G401.6 (cell line): Measurements from ENCODE around the gene TBPL2.
"Not testable (repeated sequence)": the region's sequence is repeated elsewhere in the genome, so short reads cannot be mapped to it uniquely, and the experiment has no call there.

ENCODE experiments used
- FAIRE-seq: peaks from 2 replicates; lab custom pipeline; 2012; peaks lifted over from hg19 to GRCh38; lab: Jason Lieb, UNC

Gene TBPL2

DNA sequence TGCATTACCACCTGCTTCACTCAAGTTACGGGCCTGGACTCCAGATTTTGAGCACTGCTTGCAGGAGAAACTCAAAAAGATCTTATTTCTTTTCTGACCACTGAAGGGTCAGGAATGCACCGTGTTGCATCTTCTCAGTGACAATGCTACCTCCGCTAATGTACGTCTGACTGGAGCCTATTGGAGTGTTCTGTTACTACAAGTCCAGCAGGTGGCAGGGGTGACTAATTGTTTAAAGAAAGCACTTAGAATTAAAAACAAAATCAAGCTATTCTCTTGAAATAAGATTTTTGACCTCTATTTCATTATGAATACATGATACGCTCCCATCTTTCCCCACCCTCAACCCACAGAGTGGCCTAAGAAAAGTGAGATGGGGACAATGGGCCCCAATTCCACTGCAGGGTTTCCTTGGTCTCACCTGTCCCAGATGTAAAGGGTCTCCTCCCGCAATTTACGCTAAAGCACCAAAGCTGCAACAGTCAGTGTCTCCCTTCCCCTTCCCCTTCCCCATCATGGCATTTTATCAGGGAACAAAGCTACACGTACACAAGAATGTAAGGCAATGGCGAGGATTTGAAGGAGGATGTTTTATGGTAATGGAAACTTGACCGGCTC lies 2.2 kb downstream of the TBPL2 start:
- peak; percentile 67 for FAIRE-seq

DNA sequence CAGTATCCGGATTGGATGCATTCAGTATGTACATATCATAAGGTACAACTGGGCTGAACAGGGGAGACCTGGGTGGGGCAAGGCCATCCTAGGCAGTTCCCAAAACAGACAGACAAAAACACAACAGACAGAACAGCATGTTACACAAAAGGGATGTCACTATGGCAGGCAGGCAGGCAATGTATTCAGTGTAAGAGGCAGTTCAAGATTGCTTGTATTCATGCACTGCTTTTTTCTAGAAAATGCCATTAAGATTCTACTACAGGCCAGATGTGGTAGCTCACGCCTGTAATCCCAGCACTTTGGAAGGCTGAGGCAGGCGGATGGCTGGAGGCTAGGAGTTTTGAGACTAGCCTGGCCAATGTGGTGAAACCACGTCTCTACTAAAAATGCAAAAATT lies 3.5 kb downstream of the TBPL2 start:
- FAIRE-seq = no peak

DNA sequence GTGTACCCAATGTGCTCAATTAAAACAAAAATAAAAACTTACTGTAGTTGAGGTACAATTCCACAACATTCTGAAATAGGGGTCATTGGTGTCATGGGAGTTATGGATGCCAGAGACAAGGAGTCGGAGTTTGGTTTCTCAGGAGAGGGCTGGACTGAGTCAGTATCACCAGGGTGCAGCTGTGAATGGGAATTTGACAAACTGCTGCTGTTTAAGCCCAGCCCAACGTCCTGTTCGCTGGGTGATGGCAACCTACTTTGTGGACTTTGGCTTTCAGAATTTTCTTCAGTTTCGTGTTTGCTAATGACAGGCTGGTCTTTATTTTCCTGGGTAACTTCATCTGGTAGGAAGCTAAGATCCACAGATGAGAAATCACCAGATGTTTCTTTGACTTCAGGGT lies 3.9 kb downstream of the TBPL2 start:
- FAIRE-seq = no peak

DNA sequence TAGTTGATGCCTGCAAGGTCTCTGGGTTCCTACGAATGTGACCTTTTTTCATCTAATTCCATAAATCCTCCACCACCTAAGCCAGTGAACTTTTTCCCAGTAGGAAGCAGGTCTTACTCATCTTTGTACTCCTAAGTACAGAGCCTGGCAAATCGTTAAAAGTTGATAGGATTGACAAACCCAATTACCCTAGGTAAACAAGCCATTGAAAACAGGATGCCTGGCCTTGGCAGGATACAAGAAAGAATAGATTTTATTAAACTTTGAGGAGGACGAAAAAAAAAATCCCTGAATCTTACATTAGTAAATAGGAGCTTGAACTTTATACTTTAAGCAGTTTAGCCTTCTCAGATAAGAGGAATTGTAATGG lies 5.6 kb downstream of the TBPL2 start:
- no peak for FAIRE-seq

DNA sequence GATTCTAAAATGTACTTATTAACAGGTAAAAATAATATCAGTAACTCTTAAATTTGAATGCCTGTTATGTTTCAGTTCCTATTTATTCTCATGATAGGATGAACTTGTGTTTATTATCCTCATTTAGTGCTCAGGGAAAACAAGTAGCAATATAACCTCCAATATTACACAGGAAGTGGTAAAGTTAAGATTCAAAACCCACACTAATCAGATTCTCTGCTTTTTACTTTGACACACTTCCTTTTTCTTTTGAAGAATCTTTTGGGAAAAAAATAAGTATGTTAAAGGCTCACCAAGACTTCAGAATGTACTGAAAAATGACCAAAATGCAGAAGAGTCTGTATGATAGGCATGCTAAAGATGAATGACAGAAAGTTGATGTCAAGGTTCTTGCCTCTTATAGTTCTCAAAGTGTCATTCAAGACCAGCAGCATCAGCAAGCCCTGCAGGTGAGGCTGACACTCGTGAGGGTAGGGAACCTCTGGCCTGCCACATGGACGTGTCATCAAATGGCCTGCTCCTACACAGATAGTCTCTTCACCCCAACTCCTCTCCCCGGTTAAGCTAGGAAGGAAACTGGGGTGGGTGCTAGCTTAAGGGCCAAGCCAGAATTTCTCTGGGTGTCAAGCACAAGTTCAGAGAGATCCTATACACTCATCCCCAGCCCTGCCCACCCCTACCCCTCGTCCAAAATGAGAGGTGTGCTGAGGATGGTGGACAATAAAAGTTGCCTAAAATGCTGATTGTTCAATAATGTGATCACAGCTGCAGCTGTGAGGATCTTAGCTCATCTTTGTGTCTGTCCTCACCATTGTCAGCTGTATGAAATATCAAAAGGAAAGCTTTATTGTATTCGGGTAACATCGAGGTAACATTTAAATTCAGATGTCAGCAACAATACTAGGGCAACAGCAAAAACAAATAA lies 6.3 kb downstream of the TBPL2 start:
- FAIRE-seq = no peak

DNA sequence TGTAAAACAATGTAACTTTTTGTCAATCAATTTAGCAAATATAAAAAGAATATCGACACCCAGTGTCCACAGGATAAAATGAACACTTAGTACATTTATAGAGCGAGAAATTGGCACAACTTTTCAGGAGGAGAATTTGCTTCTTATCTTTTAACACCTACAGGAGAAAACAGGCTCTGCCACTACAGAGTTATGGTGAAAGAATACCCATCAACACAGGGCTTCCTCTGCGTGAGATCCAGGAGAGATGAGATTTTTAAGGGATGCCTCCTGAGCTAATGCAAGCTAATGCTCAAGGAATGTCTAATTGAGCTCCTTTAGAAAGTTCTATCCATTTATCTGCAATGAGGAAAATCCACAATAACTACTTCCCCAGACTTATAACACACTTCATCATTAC lies 7.8 kb downstream of the TBPL2 start:
- FAIRE-seq = no peak

DNA sequence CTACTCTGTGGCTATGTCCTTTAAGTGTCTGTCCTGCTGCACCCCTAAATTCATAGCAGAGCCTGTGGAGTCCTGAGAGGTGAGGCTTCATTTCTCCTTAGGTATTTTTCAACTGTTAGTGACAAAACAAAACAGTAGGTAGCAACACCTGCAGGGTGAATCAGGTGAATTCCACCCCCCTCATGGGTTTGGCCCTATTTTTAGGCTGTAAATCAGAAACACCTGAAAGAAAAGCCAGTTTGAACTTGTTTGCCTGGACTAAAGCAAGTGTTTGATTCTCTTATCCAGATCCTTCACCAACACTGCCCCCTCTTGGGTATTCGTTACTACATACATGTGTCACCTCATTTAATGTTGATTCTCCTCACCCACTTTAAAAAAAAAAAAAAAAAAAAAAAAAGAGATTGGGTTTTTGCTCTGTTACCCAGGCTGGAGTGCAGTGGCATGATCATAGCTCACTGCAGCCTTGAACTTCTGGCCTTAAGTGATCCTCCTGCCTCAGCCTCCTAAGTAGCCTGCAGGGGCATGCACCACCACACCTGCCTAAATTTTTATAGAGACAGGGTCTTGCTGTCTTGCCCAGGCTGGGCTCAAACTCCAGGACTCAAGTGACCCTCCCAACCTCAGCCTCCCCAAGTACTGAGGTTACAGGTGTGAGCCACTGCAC lies 10.3 kb downstream of the TBPL2 start:
- peak; percentile 6 for FAIRE-seq

DNA sequence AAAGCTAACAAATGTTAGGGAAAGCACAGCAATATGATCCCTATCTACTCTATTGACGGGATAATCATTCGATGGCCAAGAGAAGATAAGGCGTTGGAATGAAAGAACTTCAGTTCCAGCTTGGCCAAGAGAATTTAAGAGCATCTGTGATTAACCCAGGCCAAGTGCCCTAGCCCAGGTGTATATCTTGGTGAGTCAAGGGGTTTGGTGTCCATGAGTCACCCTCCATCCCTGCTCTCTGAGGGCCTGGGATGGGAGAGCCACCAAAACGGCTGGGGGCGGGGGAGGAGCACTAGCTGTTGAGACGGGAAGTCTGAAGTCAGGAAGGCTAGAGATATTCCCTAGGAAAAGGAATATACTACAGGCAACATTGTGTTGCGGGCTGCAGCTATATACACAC lies 13.0 kb downstream of the TBPL2 start:
- FAIRE-seq = no peak

DNA sequence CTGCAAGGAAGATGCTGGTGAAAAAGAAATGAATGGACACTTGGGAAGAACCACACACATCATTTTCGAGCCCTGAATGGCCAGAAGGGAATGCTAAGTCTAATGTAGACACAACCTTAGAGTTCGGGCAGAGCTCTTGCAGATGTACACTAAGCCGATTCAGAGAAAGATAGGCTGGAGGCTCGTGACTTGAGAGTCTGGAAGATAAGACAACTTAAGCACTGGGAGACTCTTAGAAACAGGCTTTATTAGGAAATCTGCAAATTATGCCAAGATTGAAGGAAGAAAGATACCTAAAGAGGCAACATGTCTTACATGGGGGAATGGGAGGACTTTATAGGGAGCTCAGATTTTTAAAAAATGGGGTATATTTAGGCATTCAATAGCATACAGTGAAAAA lies 13.5 kb downstream of the TBPL2 start:
- FAIRE-seq = no peak

DNA sequence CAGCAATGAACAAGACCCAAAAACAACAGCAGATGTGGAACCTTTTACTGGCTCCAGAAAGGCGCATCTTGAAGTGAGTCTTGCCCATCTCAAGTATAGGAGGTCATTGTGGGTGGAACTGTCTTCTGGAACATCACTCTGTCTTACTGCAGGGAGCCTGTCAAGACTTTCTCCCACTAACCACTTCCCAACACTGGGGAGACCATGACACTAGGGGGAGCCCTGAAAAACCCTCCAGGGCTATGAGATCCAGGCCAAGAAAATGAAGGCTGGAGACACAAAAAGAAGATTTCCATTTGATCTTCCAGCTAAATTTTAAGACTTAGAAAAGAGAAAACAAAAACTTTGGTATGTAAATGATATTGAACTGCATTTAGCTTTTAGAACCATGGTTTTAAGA lies 15.3 kb downstream of the TBPL2 start:
- no peak for FAIRE-seq

DNA sequence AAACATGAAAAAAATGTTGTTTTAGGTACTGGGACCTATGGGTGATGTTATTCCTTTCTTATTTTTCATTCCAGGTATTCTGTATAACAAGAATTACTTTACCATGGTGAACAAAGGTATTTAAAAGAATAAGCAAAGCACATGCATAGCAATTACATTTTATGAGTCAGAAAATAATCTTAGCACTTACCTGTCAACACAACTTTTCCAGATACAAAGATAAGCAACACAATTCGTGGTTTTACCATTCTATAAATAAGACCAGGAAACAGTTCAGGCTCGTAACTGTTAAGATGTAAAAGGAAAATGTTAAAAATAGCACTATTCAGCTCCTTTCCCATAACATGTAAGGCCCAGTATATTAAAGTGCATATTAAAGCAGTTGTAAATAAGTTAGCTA lies 16.4 kb downstream of the TBPL2 start:
- FAIRE-seq = no peak

DNA sequence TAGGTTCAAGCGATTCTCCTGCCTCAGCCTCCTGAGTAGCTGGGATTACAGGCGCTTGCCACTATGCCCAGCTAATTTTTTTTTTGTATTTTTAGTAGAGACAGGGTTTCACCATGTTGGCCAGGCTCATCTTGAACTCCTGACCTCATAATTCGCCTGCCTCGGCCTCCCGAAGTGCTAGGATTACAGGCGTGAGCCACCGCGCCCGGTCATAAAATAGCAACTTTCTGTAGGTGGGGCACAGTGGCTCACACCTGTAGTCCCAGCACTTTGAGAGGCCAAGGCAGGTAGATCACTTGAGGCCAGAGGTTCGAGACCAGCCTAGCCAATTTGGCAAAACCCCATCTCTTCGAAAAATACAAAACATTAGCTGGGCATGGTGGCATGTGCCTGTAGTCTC lies 18.1 kb downstream of the TBPL2 start:
- not testable (repeated sequence) for FAIRE-seq

DNA sequence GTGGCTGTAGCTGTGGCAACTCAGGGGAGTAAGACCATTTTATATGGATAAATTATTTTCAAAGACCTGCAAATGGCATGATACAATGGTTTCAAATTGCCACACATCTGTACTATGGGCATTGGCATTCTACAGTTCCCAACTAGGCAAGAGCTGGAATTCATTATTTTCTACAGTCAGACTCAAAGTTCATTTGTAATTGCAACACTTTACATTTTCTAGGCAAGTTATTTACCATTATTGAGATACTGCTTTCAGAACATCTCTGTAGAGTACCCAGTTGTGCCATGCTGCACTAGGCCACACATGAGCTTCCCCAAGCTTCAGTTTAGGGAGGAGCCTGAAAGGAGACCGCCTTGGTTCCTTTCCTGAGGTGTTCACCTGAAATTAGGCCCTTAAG lies 20.8 kb downstream of the TBPL2 start:
- no peak for FAIRE-seq

DNA sequence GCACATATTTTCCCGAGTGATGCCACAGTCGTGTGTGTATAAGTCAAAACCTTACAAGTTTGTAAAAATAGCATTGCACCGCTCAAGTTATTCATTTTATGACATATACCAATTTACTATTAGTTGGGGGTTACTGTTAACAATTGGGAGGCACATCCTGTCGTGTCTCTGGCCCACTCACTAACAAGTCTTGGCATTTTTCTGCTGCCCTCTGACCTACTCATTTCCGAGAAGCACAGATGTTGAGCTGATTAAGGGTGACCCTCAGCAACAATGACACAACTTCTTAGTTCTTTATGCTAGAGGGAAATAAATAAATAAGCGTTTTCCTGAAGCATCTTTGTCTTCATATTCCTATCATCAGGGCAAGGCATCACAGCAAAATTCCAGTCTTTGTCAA lies 22.0 kb downstream of the TBPL2 start:
- FAIRE-seq = no peak

DNA sequence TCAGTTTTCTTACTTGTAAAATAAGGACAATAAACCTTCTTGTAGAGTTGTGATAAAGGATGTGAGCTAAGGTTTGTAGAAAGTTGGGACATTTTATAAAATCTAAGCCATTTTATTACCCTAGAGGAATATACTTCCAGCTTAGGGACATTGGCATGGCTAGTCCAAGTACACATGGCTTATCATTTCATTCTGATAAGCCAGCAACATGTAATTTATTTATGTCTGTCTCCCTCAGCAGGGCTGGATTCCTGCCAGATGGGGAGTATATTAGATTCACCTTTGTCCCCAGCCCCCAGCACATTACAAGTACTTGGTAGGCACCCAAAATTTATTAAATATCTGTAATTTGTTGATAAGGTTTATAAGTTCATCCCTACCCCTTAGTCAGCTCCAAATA lies 22.5 kb downstream of the TBPL2 start:
- FAIRE-seq = no peak

DNA sequence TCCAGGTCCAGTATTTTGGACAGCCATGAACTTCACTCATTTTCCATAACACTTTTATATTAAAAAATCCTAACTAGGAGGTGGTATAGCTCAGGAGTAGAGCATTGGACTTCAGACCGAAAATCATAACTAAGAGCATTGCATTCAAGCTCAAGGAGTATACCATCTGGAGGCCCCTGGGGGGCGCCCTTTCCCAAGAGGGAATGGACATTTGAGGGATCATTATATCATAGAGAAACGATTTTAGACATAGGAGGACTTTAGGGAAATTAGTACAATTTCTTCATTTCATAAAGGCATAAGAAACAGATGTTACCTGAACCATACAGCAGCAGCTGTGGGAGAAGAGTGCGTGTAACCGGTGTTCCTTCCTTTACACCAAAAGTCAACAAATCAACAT lies 23.6 kb downstream of the TBPL2 start:
- FAIRE-seq = peak; percentile 34

DNA sequence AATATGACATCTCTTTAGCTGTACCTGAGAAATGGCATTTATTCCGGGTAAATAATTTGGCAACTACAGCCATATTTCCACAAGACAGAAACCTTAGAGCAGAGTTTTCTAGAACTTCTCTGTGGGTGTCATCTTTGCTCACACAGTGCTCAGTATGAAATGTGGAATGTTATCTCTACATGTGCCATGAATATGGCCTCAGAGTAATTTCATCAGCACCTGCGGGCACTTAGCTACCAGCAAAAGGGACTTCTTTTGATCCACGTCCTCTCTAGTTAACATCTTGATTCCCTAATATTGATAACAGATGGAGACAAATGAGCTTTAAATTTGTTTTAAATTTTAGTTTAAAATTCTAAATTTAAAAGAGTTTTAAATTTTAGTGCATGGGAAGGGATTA lies 25.9 kb downstream of the TBPL2 start:
- no peak for FAIRE-seq

DNA sequence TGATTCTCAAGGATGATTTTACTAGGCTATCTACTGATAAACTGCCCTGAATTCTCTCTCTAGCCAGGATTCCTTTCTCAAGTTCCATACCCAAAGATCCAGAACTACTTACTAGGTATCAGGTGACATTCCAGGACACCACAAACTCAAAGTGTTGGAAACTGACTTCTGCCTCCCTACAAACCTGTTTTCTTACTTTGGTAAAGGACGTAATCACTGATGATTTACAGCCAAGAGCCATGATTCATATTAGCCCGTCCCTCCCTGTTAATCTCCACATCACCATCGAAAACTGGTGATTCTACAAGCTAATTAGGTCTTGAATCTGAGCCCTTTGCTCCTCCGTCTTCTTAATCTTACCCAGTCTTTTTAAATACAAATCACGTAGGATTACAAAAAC lies 27.7 kb downstream of the TBPL2 start:
- no peak for FAIRE-seq

DNA sequence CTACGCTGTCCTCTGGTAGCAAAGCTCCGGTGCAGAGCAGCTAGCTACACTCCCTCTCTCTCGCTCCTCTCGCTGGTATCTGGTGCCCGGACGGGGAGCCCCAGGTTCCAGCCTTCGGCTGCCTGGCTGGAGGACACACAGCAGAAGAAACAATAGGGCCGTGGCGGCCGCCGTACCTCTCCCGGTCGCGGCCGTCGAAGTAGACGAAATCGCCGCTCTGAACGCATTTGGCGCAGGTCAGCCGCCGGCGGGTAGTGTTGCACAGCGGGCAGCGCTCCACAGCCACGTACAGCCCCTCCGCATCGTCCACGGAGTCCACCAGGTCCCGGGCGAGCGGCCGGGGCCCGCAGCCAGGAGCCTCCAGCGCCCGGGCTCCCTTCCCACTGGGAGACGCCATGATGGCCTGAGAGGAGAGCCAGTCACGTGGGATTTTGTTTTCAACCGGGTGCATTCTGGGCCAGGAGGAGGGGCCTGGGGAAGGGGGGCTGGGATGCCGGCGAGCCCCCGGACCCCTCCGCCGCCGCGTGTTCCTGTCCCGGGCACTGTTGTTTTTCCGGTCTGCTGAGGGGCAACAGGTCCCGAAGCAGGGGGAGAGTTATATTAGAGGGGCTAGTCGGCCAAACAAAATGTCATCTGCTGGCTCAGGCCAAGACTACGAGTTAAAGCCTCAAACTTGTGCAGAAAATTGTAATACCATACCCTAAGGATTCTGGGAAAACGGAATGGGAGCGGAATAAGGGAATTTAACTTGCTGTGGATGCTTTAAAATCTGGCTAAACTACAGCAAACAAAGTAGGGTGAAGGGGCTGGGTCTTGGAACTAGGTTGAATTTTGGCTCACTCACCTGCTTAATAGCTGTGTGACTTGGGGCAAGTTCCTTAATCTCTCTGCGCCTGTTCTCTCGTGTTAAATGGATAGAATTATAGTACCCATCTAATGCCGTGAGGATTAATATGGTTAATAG lies 28.7 kb downstream of the TBPL2 start, which contains the start of gene ATG14:
ATG14 (minus strand) TSS at position 405 of the 964 bp plus-strand sequence; CDS start at position 397, 8 bp downstream.
- FAIRE-seq = no peak

DNA sequence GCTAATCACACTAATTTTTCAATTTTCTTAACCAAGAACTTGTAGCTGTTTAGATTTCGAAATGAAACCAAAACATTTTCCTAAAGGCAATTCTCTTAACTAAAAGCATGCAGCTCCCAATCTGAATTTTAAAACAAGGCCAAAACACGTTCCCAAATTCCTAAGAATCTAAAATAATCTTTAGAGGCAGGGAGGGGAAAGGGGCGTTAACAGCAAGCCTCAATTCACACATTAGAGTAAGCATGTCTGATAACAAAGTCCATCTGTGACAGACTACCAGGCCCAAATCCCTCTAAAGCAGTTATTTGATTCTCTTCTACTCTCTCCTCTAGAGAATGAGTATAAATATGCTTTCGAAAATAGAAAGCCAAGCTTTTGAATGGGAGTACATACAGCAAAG lies 29.5 kb downstream of the TBPL2 start:
- FAIRE-seq = no peak

DNA sequence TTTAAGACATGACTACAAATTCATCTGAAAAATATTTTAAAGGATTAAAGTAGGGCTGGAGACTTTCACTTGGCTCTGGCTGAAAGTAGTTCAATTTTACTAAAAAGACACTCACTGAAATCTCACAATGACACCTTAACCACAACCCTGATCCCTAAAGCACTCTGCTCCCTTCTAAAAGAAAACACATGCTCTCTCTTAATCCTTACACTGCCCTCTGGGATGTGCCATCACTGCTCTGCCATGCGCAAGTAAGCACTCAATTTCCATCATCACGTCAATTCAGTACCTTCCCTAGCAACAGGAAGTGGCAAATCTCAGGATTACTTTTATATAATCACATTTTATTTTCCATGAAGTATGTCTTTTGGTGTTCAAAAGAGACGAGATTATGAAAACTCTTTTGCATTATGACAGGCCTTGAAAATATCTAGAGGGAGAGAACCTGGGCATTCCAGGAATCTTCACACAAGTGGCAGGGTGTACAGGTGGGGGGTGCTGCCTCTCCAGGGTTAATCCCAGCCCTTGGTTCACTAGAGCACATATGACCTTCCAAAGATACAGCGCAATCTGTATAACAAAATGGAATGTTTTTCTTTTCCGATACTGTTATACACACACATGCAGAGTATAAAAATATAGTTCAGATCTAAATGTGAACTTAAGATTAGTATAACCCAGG lies 36.1 kb downstream of the TBPL2 start:
- FAIRE-seq = no peak

DNA sequence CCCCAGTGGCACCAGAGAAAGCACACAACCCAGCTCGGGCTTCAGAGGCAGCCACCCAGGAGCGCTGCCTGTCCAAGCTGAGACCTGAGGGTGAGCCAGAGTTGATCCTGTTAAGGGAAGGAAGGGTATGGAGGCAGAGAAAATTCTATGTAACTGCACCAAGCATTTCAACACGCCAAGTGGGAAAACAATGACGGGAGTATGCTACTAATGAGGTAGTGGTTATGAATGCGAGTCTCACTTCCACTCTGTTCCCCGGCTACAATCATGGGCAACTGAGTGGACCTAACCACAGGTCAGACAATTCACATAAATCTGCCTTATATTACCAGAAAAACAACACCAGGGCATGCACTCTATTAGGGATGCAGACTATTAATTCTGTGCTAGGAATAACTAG lies 38.7 kb downstream of the TBPL2 start:
- FAIRE-seq = no peak
